ENCODE data around the gene MRPS24. TPM values are rescaled to one million over a fixed set of nuclear protein-coding genes. Genes with fewer than 3 reads are reported as not detected.

The MRPS24 gene
- polyA plus RNA-seq, 1 donor (not counting 4 experiments of a cell fraction or from before 2014, with no cell fraction given) = 104 TPM

DNA sequence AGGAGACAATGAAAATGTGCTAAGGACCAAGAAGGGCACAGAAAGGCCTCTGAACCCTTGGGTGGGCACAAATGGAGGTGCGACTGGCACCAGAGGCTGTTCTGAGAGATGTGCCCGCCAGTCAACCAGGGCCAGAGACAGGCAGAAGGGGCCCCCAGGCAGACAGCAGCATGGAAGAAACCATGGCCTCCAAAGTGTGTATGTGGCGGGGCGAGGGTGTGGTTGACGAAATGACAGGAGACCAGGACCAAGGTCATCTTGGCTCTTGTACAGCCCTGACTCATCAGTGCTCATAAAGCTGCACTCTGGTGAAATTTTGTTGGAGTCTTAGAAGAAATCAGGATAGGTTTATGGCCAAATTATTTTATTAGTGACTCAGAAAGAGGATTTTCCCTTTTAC, 4.0 kb upstream of the MRPS24 start:
- Histone ChIP-seq H3K9me1 (ENCODE audit: control insufficient read depth, extremely low read depth, insufficient read depth, low read length) (no peaks in the 10 kb centered on the region), H3K36me3 (ENCODE audit: control insufficient read depth in 2 of 2, extremely low read depth in 1 of 2, insufficient read depth in 2 of 2, low read length in 2 of 2) (peaks cover 18 to 27% of the 10 kb centered on the region in 2 experiments), H4K20me1 (ENCODE audit: control insufficient read depth, extremely low read depth, insufficient read depth, low read length) (no peaks in the 10 kb centered on the region), H3K4me2 (ENCODE audit: control insufficient read depth, extremely low read depth, insufficient read depth, low read depth, low read length) (peak overlapping the region; percentile 71), H3K79me2 (ENCODE audit: control insufficient read depth, insufficient read depth, low read length) (peaks cover 5% of the 10 kb centered on the region), H3K9me3 (ENCODE audit: control insufficient read depth, low read depth, low read length) (peaks cover 4% of the 10 kb centered on the region), H3K27ac (ENCODE audit: control insufficient read depth, insufficient read depth, low read length) (peak overlapping the region; percentile 79), H3K27me3 (ENCODE audit: control insufficient read depth, extremely low read depth, insufficient read depth, low read length) (no peaks in the 10 kb centered on the region), H3K4me1 (ENCODE audit: control insufficient read depth, extremely low read depth, insufficient read depth, low read length) (peaks cover 35% of the 10 kb centered on the region), H3K4me3 (ENCODE audit: control insufficient read depth in 2 of 3, extremely low read depth in 1 of 3, insufficient read depth in 2 of 3, low read depth in 1 of 3, low read length in 3 of 3) (no peak overlapping the region), H2AFZ (ENCODE audit: control insufficient read depth, low read length) (no peak overlapping the region), H3K9ac (ENCODE audit: control insufficient read depth, extremely low read depth, insufficient read depth, low read length) (peak overlapping the region; percentile 56)
- dilution Hi-C loops (cut with MboI; ENCODE audit: extremely low pct_ligation_motif_present, low sequenced_read_pairs) = no loop called here
- peak; percentile 21 for DNase-seq (ENCODE audit: low read depth, low spot score)
- TF ChIP-seq, protein P1, sequence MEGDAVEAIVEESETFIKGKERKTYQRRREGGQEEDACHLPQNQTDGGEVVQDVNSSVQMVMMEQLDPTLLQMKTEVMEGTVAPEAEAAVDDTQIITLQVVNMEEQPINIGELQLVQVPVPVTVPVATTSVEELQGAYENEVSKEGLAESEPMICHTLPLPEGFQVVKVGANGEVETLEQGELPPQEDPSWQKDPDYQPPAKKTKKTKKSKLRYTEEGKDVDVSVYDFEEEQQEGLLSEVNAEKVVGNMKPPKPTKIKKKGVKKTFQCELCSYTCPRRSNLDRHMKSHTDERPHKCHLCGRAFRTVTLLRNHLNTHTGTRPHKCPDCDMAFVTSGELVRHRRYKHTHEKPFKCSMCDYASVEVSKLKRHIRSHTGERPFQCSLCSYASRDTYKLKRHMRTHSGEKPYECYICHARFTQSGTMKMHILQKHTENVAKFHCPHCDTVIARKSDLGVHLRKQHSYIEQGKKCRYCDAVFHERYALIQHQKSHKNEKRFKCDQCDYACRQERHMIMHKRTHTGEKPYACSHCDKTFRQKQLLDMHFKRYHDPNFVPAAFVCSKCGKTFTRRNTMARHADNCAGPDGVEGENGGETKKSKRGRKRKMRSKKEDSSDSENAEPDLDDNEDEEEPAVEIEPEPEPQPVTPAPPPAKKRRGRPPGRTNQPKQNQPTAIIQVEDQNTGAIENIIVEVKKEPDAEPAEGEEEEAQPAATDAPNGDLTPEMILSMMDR (optimal IDR thresholded peaks at IDR 0.05 in 1 of 3, IDR thresholded peaks at IDR 0.05 in 1 of 3, conservative IDR thresholded peaks at IDR 0.05 in 1 of 3; ENCODE audit: extremely low read depth in 1 of 3, insufficient read depth in 2 of 3, low read length in 3 of 3) = no peak
- TF ChIP-seq EZH2 (IDR thresholded peaks at IDR 0.05; ENCODE audit: low read length) = no peak
- no peak for FAIRE-seq

DNA sequence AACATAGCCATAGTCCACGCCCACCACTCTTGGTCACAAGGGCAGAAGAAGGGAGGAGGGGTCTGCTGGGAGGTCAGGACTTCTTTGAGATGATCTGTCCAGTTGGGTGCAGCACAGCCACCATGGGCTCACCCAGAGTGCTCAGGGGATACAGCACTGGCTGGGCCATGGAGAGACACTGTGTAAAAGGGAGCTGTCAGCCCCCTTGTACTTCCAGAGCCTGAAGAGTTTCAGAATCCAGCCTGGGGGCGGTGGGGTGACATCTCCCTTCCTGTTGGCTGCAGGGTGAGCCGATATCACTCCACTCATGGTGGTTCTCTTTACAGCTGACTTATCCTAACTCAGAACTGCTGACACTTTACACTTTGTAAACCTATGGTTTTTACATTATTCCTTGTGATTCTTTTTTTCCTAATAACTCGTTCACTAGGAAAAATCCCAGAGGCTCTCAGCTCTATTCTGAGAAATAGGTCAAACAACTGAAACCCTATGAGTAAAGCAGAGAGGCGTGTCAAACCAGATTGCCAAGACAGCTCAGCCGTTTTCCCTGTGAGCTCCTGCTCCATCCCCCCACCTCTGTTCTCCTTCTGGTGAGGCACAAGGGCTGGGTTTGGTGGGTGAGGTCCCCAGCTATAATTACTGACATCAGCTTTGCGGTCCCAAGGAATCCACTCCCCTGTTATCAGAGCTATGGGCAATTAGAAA, 3.2 kb upstream of the MRPS24 start:
- dilution Hi-C loops (cut with MboI; ENCODE audit: extremely low pct_ligation_motif_present, low sequenced_read_pairs) = no loop called here
- Histone ChIP-seq H3K4me2 (ENCODE audit: control insufficient read depth, extremely low read depth, insufficient read depth, low read depth, low read length) (peak overlapping the region; percentile 71), H2AFZ (ENCODE audit: control insufficient read depth, low read length) (no peak overlapping the region), H3K27ac (ENCODE audit: control insufficient read depth, insufficient read depth, low read length) (peak overlapping the region; percentile 79), H3K36me3 (ENCODE audit: control insufficient read depth in 2 of 2, extremely low read depth in 1 of 2, insufficient read depth in 2 of 2, low read length in 2 of 2) (peaks cover 12 to 20% of the 10 kb centered on the region in 2 experiments), H3K27me3 (ENCODE audit: control insufficient read depth, extremely low read depth, insufficient read depth, low read length) (no peaks in the 10 kb centered on the region), H4K20me1 (ENCODE audit: control insufficient read depth, extremely low read depth, insufficient read depth, low read length) (no peaks in the 10 kb centered on the region), H3K79me2 (ENCODE audit: control insufficient read depth, insufficient read depth, low read length) (peaks cover 8% of the 10 kb centered on the region), H3K4me3 (ENCODE audit: control insufficient read depth in 2 of 3, extremely low read depth in 1 of 3, insufficient read depth in 2 of 3, low read depth in 1 of 3, low read length in 3 of 3) (peak overlapping the region in 1 of 3 experiments; percentile 34), H3K9me3 (ENCODE audit: control insufficient read depth, low read depth, low read length) (peaks cover 4% of the 10 kb centered on the region), H3K9me1 (ENCODE audit: control insufficient read depth, extremely low read depth, insufficient read depth, low read length) (no peaks in the 10 kb centered on the region), H3K4me1 (ENCODE audit: control insufficient read depth, extremely low read depth, insufficient read depth, low read length) (peaks cover 40% of the 10 kb centered on the region), H3K9ac (ENCODE audit: control insufficient read depth, extremely low read depth, insufficient read depth, low read length) (peak overlapping the region; percentile 56)
- FAIRE-seq (peak; percentile 48), DNase-seq (ENCODE audit: low read depth, low spot score) (peak; percentile 23)
- TF ChIP-seq, protein P1 (optimal IDR thresholded peaks at IDR 0.05 in 1 of 3, IDR thresholded peaks at IDR 0.05 in 1 of 3, conservative IDR thresholded peaks at IDR 0.05 in 1 of 3; ENCODE audit: extremely low read depth in 1 of 3, insufficient read depth in 2 of 3, low read length in 3 of 3) = no peak
- no peak for TF ChIP-seq EZH2 (IDR thresholded peaks at IDR 0.05; ENCODE audit: low read length)
